ENCODE results near the gene OR7A5.

DNA sequence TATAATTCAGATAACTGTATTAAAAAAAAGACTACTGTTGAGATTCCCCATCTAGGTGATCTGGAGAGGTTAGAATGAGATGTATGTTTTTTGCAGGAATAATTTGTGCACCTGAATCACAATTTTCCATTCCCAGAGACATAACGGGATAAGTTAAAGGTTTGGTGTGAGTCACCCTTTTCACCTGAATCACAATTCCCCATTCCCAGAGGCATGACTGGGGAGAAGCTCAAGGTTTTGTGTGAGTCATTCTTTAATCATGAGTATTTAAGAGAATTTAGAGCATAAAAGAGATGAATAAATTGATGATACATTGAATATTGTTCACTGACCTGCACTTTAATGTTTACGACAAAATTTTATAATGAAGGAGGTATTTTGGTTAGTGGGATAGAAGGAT, 9.0 kb downstream of the OR7A5 start:
- TF ChIP-seq ESRRA (IDR thresholded peaks at IDR 0.05; ENCODE audit: borderline replicate concordance, low read length) (no peak), RAD21 (conservative IDR thresholded peaks at IDR 0.05 in 1 of 2, IDR thresholded peaks at IDR 0.05 in 1 of 2) (no peak)
- TF ChIP-seq, protein P1, sequence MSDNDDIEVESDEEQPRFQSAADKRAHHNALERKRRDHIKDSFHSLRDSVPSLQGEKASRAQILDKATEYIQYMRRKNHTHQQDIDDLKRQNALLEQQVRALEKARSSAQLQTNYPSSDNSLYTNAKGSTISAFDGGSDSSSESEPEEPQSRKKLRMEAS (IDR thresholded peaks at IDR 0.05) = no peak
- TF ChIP-seq, protein P2, sequence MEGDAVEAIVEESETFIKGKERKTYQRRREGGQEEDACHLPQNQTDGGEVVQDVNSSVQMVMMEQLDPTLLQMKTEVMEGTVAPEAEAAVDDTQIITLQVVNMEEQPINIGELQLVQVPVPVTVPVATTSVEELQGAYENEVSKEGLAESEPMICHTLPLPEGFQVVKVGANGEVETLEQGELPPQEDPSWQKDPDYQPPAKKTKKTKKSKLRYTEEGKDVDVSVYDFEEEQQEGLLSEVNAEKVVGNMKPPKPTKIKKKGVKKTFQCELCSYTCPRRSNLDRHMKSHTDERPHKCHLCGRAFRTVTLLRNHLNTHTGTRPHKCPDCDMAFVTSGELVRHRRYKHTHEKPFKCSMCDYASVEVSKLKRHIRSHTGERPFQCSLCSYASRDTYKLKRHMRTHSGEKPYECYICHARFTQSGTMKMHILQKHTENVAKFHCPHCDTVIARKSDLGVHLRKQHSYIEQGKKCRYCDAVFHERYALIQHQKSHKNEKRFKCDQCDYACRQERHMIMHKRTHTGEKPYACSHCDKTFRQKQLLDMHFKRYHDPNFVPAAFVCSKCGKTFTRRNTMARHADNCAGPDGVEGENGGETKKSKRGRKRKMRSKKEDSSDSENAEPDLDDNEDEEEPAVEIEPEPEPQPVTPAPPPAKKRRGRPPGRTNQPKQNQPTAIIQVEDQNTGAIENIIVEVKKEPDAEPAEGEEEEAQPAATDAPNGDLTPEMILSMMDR (IDR thresholded peaks at IDR 0.05) = no peak

Data from A549 (cell line).